Keratinocyte (primary cell): Measurements from ENCODE around the gene A2ML1. TPM values are rescaled to one million over a fixed set of nuclear protein-coding genes. Genes with fewer than 3 reads are reported as not detected.
A peak's percentile ranks its signal among the peaks of the same experiment; 100 is the strongest.

Experiments used
- DNase-seq: peaks from one replicate; pipeline ENCODE4 v3.0.0-alpha.2; 2011; ENCODE audit warnings: low read depth, missing footprints, low spot score
- FAIRE-seq: peaks from 2 replicates; lab custom pipeline; 2011; peaks lifted over from hg19 to GRCh38; lab: Jason Lieb, UNC
- H2AFZ ChIP-seq: 2 replicates; pipeline ENCODE4 v1.6.0; 2012; ENCODE audit warnings: low read length, control low read depth, inconsistent platforms; ENCODE audit not compliant: control insufficient read depth
- H3K27ac ChIP-seq: 2 replicates; pipeline ENCODE4 v1.5.1; 2011; ENCODE audit warnings: low read length; ENCODE audit not compliant: control insufficient read depth, insufficient read depth
- H3K27me3 ChIP-seq: 3 replicates; pipeline ENCODE4 v1.6.0; 2011; ENCODE audit warnings: low read length; ENCODE audit not compliant: control insufficient read depth, insufficient read depth; ENCODE audit errors: extremely low read depth
- H3K36me3 ChIP-seq, 2 experiments: 2 replicates in 1 of 2; 3 replicates in 1 of 2; pipeline ENCODE4 v1.5.1; 2011; ENCODE audit warnings: low read length in 2 of 2, mild to moderate bottlenecking in 1 of 2; ENCODE audit not compliant: control insufficient read depth in 2 of 2, insufficient read depth in 2 of 2; ENCODE audit errors: extremely low read depth in 1 of 2
- H3K4me1 ChIP-seq: 3 replicates; pipeline ENCODE4 v1.5.1; 2011; ENCODE audit warnings: low read length; ENCODE audit not compliant: control insufficient read depth, insufficient read depth; ENCODE audit errors: extremely low read depth
- H3K4me2 ChIP-seq: 3 replicates; pipeline ENCODE4 v1.6.0; 2011; ENCODE audit warnings: low read depth, low read length; ENCODE audit not compliant: control insufficient read depth, insufficient read depth; ENCODE audit errors: extremely low read depth
- H3K4me3 ChIP-seq, 3 experiments: fragments of 200-600 bp in 1 of 3; sonication (generic) in 1 of 3; 2 replicates in 2 of 3; 3 replicates in 1 of 3; pipeline ENCODE4 v1.5.1; 2011 to 2016; ENCODE audit warnings: low read length in 3 of 3, mild to moderate bottlenecking in 3 of 3, control low read depth in 2 of 3, inconsistent platforms in 1 of 3, low read depth in 1 of 3, mixed read lengths in 1 of 3, mixed run types in 1 of 3, moderate library complexity in 1 of 3; ENCODE audit not compliant: control insufficient read depth in 2 of 3, insufficient read depth in 2 of 3; ENCODE audit errors: extremely low read depth in 1 of 3
- H3K79me2 ChIP-seq: 2 replicates; pipeline ENCODE4 v1.6.0; 2012; ENCODE audit warnings: low read length; ENCODE audit not compliant: control insufficient read depth, insufficient read depth
- H3K9ac ChIP-seq: 3 replicates; pipeline ENCODE4 v1.6.0; 2011; ENCODE audit warnings: low read length; ENCODE audit not compliant: control insufficient read depth, insufficient read depth; ENCODE audit errors: extremely low read depth
- H3K9me1 ChIP-seq: 3 replicates; pipeline ENCODE4 v1.6.0; 2011; ENCODE audit warnings: low read length; ENCODE audit not compliant: control insufficient read depth, insufficient read depth; ENCODE audit errors: extremely low read depth
- H3K9me3 ChIP-seq: 2 replicates; pipeline ENCODE4 v1.5.1; 2012; ENCODE audit warnings: low read depth, low read length; ENCODE audit not compliant: control insufficient read depth
- H4K20me1 ChIP-seq: 3 replicates; pipeline ENCODE4 v1.6.0; 2011; ENCODE audit warnings: low read length; ENCODE audit not compliant: control insufficient read depth, insufficient read depth; ENCODE audit errors: extremely low read depth
- EZH2 ChIP-seq: IDR thresholded peaks from one replicate; pipeline ENCODE4 v1.6.1; 2012; ENCODE audit warnings: inconsistent platforms, mild to moderate bottlenecking, low read length, moderate library complexity
- dilution Hi-C: fragments of 300-500 bp; cut with MboI; formaldehyde crosslinking; loops from one replicate; pipeline ENCODE4 v1.7.0; 2020; ENCODE audit warnings: low sequenced_read_pairs; ENCODE audit not compliant: extremely low pct_ligation_motif_present
- polyA plus RNA-seq, 5 experiments: library from polyadenylated mRNA; depleted of rRNA in 3 of 5; stranded (reverse) in 3 of 5; stranded (forward) in 1 of 5; unstranded in 1 of 5; fragments of >200 nt; gene quantifications; 1 replicate in 1 of 5; 2 replicates in 3 of 5; 3 replicates in 1 of 5; pipeline versions ENCODE4 v1.2.1 to v1.2.3, GENCODE V29; 2011 to 2012; ENCODE audit warnings: missing spikeins in 2 of 5, low read depth in 1 of 5, low replicate concordance in 1 of 5
- TF ChIP-seq, protein P1 (sequence below), 3 experiments: IDR thresholded peaks in 1 of 3; conservative IDR thresholded peaks in 1 of 3; optimal IDR thresholded peaks in 1 of 3; 2 replicates in 2 of 3; 3 replicates in 1 of 3; pipeline versions ENCODE3 to v1.5.1; 2011; ENCODE audit warnings: low read length in 3 of 3, mild to moderate bottlenecking in 3 of 3, moderate library complexity in 2 of 3, control low read depth in 1 of 3, inconsistent platforms in 1 of 3; ENCODE audit not compliant: insufficient read depth in 2 of 3; ENCODE audit errors: extremely low read depth in 1 of 3

A2ML1 gene
- polyA plus RNA-seq, 1 donor (not counting 4 experiments of a cell fraction or from before 2014, with no cell fraction given), result 81.1 TPM

DNA sequence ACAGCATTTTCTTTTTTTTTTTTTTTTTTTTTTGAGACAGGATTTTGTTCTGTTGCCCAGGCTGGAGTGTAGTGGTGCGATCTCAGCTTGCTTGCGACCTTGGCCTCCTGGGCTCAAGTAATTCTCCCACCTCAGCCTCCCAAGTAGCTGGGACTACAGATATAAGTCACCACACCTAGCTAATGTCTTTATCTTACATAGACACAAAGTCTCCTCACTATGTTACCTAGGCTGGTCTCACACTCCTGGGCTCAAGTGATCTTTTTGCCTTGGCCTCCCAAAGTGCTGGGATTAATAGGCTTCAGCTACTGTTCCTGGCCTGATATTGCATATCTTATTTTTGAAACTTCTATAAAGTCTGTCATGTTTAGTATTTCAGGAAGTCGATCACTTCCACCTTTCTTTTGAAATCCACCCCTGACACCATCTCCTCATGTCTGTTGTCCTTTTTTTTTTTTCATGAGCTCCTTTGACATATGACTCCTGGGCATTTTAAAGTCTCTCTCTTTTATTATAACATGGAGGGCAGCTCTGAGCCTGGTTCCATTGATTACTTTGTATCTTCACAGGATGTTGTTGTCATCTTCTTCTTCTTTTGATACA, 5.9 kb upstream of the A2ML1 start:
- no peak overlapping the region for H3K4me2 ChIP-seq
- H4K20me1 ChIP-seq, result no peaks in the 10 kb centered on the region
- DNase-seq (no peak), FAIRE-seq (no peak)
- no peak overlapping the region for H3K27ac ChIP-seq
- dilution Hi-C loops, result no loop called here
- TF ChIP-seq, protein P1, sequence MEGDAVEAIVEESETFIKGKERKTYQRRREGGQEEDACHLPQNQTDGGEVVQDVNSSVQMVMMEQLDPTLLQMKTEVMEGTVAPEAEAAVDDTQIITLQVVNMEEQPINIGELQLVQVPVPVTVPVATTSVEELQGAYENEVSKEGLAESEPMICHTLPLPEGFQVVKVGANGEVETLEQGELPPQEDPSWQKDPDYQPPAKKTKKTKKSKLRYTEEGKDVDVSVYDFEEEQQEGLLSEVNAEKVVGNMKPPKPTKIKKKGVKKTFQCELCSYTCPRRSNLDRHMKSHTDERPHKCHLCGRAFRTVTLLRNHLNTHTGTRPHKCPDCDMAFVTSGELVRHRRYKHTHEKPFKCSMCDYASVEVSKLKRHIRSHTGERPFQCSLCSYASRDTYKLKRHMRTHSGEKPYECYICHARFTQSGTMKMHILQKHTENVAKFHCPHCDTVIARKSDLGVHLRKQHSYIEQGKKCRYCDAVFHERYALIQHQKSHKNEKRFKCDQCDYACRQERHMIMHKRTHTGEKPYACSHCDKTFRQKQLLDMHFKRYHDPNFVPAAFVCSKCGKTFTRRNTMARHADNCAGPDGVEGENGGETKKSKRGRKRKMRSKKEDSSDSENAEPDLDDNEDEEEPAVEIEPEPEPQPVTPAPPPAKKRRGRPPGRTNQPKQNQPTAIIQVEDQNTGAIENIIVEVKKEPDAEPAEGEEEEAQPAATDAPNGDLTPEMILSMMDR (optimal IDR thresholded peaks at IDR 0.05 in 1 of 3, IDR thresholded peaks at IDR 0.05 in 1 of 3, conservative IDR thresholded peaks at IDR 0.05 in 1 of 3; ENCODE audit: extremely low read depth in 1 of 3, insufficient read depth in 2 of 3, low read length in 3 of 3), result no peak
- no peak for TF ChIP-seq EZH2
- no peaks in the 10 kb centered on the region for H3K9me3 ChIP-seq
- H2AFZ ChIP-seq, result no peak overlapping the region
- H3K4me1 ChIP-seq, result peaks cover 8% of the 10 kb centered on the region
- no peaks in the 10 kb centered on the region for H3K36me3 ChIP-seq
- H3K9ac ChIP-seq, result no peak overlapping the region
- no peaks in the 10 kb centered on the region for H3K79me2 ChIP-seq
- no peaks in the 10 kb centered on the region for H3K27me3 ChIP-seq
- H3K9me1 ChIP-seq, result no peaks in the 10 kb centered on the region
- no peak overlapping the region for H3K4me3 ChIP-seq

DNA sequence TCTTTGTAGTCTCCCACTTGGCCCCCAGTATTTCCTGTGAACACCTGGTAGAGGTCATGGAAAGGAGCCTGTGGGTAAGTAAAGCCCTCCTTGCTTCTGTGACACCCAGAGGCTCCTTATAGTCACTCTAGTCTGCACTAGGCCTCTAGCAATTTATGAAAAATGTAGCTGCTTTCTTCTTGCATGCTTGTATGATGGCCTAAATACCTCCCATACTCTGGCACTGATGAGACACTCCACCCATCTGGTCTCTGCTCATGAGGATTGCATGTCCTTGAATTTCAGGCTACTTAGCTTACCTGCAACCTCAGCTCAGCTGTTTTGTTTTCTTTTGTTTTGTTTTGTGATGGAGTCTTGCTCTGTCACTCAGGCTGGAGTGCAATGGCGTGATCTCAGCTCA, 4.6 kb upstream of the A2ML1 start:
- H3K9me1 ChIP-seq, result no peaks in the 10 kb centered on the region

More for the DNA sequence above, 4.6 kb upstream of the A2ML1 start:
- Histone ChIP-seq H4K20me1 (no peaks in the 10 kb centered on the region), H3K79me2 (no peaks in the 10 kb centered on the region), H3K27ac (no peak overlapping the region), H3K27me3 (no peaks in the 10 kb centered on the region), H3K9ac (no peak overlapping the region), H2AFZ (no peak overlapping the region), H3K4me3 (no peak overlapping the region), H3K36me3 (no peaks in the 10 kb centered on the region), H3K4me1 (peaks cover 20% of the 10 kb centered on the region), H3K9me3 (no peaks in the 10 kb centered on the region), H3K4me2 (no peak overlapping the region)
- DNase-seq, result no peak
- dilution Hi-C loops, result no loop called here
- peak; percentile 67 for FAIRE-seq
- TF ChIP-seq, protein P1 (optimal IDR thresholded peaks at IDR 0.05 in 1 of 3, IDR thresholded peaks at IDR 0.05 in 1 of 3, conservative IDR thresholded peaks at IDR 0.05 in 1 of 3; ENCODE audit: extremely low read depth in 1 of 3, insufficient read depth in 2 of 3, low read length in 3 of 3), result no peak
- no peak for TF ChIP-seq EZH2
